Measurements from ENCODE around the gene INTS6L.

- no peak for TF ChIP-seq CTCF (conservative IDR thresholded peaks at IDR 0.05 in 1 of 2, IDR thresholded peaks at IDR 0.05 in 1 of 2; ENCODE audit: extremely low read depth in 1 of 2, insufficient read depth in 1 of 2, low read depth in 1 of 2, low read length in 2 of 2)
- TF ChIP-seq EZH2 (IDR thresholded peaks at IDR 0.05; ENCODE audit: borderline replicate concordance, low read length): no peak
These were observed 38.7 kb upstream of the INTS6L start for GRCh38 chrX:135481696-135482179.
